Esophagus (tissue), 2 donors: ENCODE data around the gene IL26. TPM values are rescaled to one million over a fixed set of nuclear protein-coding genes. Genes with fewer than 3 reads are reported as not detected.
"Not testable (repeated sequence)": the region's sequence is repeated elsewhere in the genome, so short reads cannot be mapped to it uniquely, and the experiment has no call there.

Source experiments
- H3K27ac ChIP-seq, 2 donors: one replicate each; pipeline ENCODE4 v1.5.1; 2013; ENCODE audit warnings: low read depth in 2 of 2, mild to moderate bottlenecking in 2 of 2, inconsistent platforms in 1 of 2, low read length in 1 of 2, moderate library complexity in 1 of 2
- H3K27me3 ChIP-seq, 2 donors: one replicate each; pipeline ENCODE4 v1.6.1; 2013; ENCODE audit warnings: low read length in 2 of 2, control low read depth in 1 of 2, mild to moderate bottlenecking in 1 of 2; ENCODE audit not compliant: insufficient read depth in 2 of 2, control insufficient read depth in 1 of 2
- H3K36me3 ChIP-seq, 2 donors: one replicate each; pipeline ENCODE4 v1.6.1; 2013; ENCODE audit warnings: low read length in 1 of 2; ENCODE audit not compliant: control insufficient read depth in 2 of 2, insufficient read depth in 2 of 2
- H3K4me1 ChIP-seq, 2 donors: one replicate each; pipeline ENCODE4 v1.6.1; 2013; ENCODE audit warnings: low read length in 1 of 2; ENCODE audit not compliant: control insufficient read depth in 2 of 2, insufficient read depth in 2 of 2
- H3K4me3 ChIP-seq, 2 donors: one replicate each; pipeline ENCODE4 v1.5.1; 2013; ENCODE audit warnings: low read length in 2 of 2, mild to moderate bottlenecking in 2 of 2, low read depth in 1 of 2, moderate library complexity in 1 of 2
- H3K9me3 ChIP-seq, 2 donors: one replicate each; pipeline ENCODE4 v1.6.1; 2013; ENCODE audit warnings: mild to moderate bottlenecking in 2 of 2, low read depth in 1 of 2, low read length in 1 of 2, moderate library complexity in 1 of 2; ENCODE audit not compliant: control insufficient read depth in 2 of 2, insufficient read depth in 1 of 2
- WGBS, 2 donors: extraction: QIAGEN DNeasy Blood & Tissue Kit; methylation state at CpG; one replicate each; pipeline ENCODE4 v1.1.7; 2013; 5-methylcytosine and 5-hydroxymethylcytosine counted together
- polyA plus RNA-seq, 2 donors: library from polyadenylated mRNA; stranded (reverse); fragments of 200-250 nt; gene quantifications; one replicate each; pipeline ENCODE4 v1.2.3, GENCODE V29; 2013
- donor health status: healthy with polysubstance abuse.
- donor health status: Bipolar disorder and iron deficiency.

The IL26 gene
- polyA plus RNA-seq, 2 donors = 0.06 TPM; not detected in 1

- 77 to 80% methylated on average over 2 of the region's 2 CpGs for WGBS, 2 donors
- H3K9me3 ChIP-seq = no peaks in the 10 kb centered on the region
- no peak overlapping the region for H3K4me3 ChIP-seq
- H3K36me3 ChIP-seq = no peaks in the 10 kb centered on the region
- no peak overlapping the region for H3K27ac ChIP-seq
- H3K4me1 ChIP-seq = no peaks in the 10 kb centered on the region
- no peaks in the 10 kb centered on the region for H3K27me3 ChIP-seq
Measured at GRCh38 chr12:68210875-68211274, 14.7 kb downstream of the IL26 start.

- not testable (repeated sequence) for H3K27me3 ChIP-seq, H3K36me3 ChIP-seq, H3K27ac ChIP-seq, H3K4me3 ChIP-seq, H3K4me1 ChIP-seq, H3K9me3 ChIP-seq
- 61 to 63% methylated on average over 12 of the region's 12 CpGs for WGBS, 2 donors
Measured at GRCh38 chr12:68209048-68209728, 16.4 kb downstream of the IL26 start.

- H3K27ac ChIP-seq = no peak overlapping the region
- no peaks in the 10 kb centered on the region for H3K36me3 ChIP-seq
- no peaks in the 10 kb centered on the region for H3K27me3 ChIP-seq
- no peaks in the 10 kb centered on the region for H3K4me1 ChIP-seq
- H3K9me3 ChIP-seq = no peaks in the 10 kb centered on the region
- no peak overlapping the region for H3K4me3 ChIP-seq
Measured at GRCh38 chr12:68207276-68207675, 18.3 kb downstream of the IL26 start.

- Histone ChIP-seq H3K4me3 (no peak overlapping the region), H3K27me3 (no peaks in the 10 kb centered on the region), H3K4me1 (no peaks in the 10 kb centered on the region), H3K9me3 (no peaks in the 10 kb centered on the region), H3K27ac (no peak overlapping the region), H3K36me3 (no peaks in the 10 kb centered on the region)
- WGBS, 2 donors = 13 to 27% methylated on average over 1 of the region's 1 CpG
Measured at GRCh38 chr12:68206446-68206845, 19.2 kb downstream of the IL26 start.

- 50 to 63% methylated on average over 5 of the region's 5 CpGs for WGBS, 2 donors
- no peaks in the 10 kb centered on the region for H3K27me3 ChIP-seq
Measured at GRCh38 chr12:68203460-68203875, 22.1 kb downstream of the IL26 start.

GRCh38 chr12:68200854-68201253, 24.8 kb downstream of the IL26 start:
- Histone ChIP-seq H3K36me3 (no peaks in the 10 kb centered on the region), H3K27ac (no peak overlapping the region), H3K27me3 (no peaks in the 10 kb centered on the region), H3K4me1 (no peaks in the 10 kb centered on the region), H3K4me3 (no peak overlapping the region), H3K9me3 (no peaks in the 10 kb centered on the region)
- WGBS, 2 donors = 71 to 77% methylated on average over 2 of the region's 2 CpGs

More at GRCh38 chr12:68203460-68203875, 22.1 kb downstream of the IL26 start:
- no peaks in the 10 kb centered on the region for H3K4me1 ChIP-seq
- no peaks in the 10 kb centered on the region for H3K36me3 ChIP-seq
- no peak overlapping the region for H3K4me3 ChIP-seq
- no peak overlapping the region for H3K27ac ChIP-seq
- no peaks in the 10 kb centered on the region for H3K9me3 ChIP-seq

GRCh38 chr12:68199127-68199526, 26.5 kb downstream of the IL26 start:
- WGBS, 2 donors = 93 to 95% methylated on average over 1 of the region's 1 CpG
- no peak overlapping the region for H3K4me3 ChIP-seq
- no peaks in the 10 kb centered on the region for H3K4me1 ChIP-seq
- H3K36me3 ChIP-seq = no peaks in the 10 kb centered on the region
- no peaks in the 10 kb centered on the region for H3K27me3 ChIP-seq
- H3K27ac ChIP-seq = no peak overlapping the region
- H3K9me3 ChIP-seq = no peaks in the 10 kb centered on the region

GRCh38 chr12:68198507-68199086, 27.0 kb downstream of the IL26 start:
- Histone ChIP-seq H3K4me1 (no peaks in the 10 kb centered on the region), H3K36me3 (no peaks in the 10 kb centered on the region), H3K27me3 (no peaks in the 10 kb centered on the region), H3K9me3 (no peaks in the 10 kb centered on the region), H3K27ac (no peak overlapping the region), H3K4me3 (no peak overlapping the region)
- WGBS, 2 donors = 72 to 74% methylated on average over 12 of the region's 12 CpGs

- Histone ChIP-seq H3K27ac (no peak overlapping the region), H3K9me3 (no peaks in the 10 kb centered on the region), H3K27me3 (no peaks in the 10 kb centered on the region), H3K4me1 (no peaks in the 10 kb centered on the region), H3K4me3 (no peak overlapping the region), H3K36me3 (no peaks in the 10 kb centered on the region)
Measured at GRCh38 chr12:68190301-68190700, 35.3 kb downstream of the IL26 start.

GRCh38 chr12:68189821-68190242, 35.8 kb downstream of the IL26 start:
- no peaks in the 10 kb centered on the region for H3K36me3 ChIP-seq
- no peaks in the 10 kb centered on the region for H3K27me3 ChIP-seq
- no peak overlapping the region for H3K4me3 ChIP-seq
- no peaks in the 10 kb centered on the region for H3K9me3 ChIP-seq
- H3K27ac ChIP-seq = no peak overlapping the region
- WGBS, 2 donors = 57 to 75% methylated on average over 4 of the region's 4 CpGs
- H3K4me1 ChIP-seq = no peaks in the 10 kb centered on the region
